ENCODE results near the gene CERS6.

Gene CERS6

DNA sequence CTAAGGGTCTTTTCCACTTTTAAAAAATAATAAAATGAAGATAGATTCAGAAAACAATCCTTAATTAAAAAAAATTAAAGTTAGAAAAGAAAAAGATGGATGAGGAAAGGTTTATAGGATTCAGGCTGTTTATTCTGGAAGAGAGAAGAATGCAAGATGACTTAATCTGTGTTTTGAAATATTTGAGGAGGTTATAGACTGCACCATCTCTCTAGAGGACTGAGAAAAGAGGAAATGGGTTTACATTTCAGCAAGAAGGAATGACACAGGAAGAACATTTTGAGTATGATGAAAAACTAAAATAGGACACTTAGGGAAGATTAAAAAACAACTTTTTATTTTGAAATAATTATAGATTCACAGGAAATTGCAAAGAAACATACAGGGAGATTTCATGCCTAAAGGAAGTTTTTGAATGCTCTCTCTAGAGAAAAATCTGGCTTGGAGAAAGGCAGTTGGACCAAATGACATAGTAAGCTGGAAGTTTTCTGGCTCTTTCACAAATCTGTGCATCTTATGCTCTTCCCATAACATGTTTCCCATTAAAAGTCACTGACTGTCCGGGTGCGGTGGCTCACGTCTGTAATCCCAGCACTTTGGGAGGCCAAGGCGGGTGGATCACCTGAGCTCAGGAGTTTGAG lies 75.0 kb downstream of the CERS6 start:
- DNase-seq (ENCODE audit: low read depth): peak; percentile 75

DNA sequence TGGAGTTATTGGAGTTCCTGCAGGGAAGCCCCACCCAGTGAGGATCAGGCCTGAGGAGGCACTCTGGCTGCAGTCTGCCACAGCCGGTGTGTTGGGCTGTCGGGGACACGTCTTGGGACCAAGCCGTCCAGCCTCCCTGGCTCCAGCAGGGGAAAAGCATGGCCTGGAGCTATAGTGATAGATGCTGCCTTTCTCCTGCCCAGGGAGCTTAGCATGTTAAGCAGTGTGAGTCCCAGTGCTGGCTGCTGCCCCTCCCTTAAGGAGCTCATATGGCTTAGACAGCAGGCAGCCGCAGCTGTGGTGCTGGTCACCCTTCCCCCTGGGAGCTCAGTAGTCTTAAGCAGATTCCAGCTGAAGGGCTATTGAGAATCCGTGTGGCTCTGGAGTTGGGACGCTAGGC lies 78.9 kb downstream of the CERS6 start:
- DNase-seq (ENCODE audit: low read depth): no peak

DNA sequence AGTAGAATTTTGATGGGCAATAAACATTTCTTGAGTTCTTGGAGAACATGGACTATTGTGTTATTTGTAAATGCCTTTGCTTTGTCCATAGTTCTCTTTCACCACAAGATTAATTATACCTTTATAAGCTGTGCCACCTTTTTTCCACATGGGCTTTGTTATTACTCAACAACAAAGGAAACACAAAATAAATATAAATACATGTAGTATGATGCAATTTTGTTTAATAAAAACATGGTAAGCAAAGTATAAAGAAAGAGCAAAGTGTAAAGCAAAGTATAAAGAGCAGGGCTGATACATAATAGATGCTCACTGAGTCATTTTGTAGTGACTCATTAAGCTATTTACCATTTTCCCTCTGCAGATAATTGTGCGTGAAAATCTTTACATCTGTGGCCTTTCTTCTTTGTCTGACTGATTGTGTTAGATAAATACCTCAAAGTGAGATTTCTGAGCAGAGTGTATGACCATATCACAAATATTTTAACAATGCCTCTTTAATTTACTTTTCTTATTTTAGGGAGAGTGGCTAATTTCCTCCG lies 80.9 kb downstream of the CERS6 start:
- DNase-seq (ENCODE audit: low read depth): peak; percentile 49

DNA sequence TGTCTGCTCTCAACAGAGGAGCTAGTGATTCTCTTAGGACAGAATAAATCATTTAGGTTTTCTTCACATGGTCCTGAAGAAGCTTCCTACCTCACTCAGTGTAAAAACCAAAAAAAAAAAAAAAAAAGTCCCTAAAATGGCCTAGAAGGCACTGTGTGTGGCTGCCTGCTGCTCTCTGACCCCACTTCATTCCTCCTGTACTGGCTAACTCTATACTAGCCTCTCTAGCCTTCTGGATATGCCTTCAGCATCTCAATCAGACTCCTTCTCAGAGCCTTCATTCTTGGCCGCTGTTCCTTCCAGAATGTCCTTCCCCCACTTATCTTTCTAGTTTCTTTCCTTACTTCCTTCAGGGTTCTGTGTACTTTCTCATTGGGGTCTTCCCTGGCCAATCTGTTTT lies 82.1 kb downstream of the CERS6 start:
- no peak for DNase-seq (ENCODE audit: low read depth)

DNA sequence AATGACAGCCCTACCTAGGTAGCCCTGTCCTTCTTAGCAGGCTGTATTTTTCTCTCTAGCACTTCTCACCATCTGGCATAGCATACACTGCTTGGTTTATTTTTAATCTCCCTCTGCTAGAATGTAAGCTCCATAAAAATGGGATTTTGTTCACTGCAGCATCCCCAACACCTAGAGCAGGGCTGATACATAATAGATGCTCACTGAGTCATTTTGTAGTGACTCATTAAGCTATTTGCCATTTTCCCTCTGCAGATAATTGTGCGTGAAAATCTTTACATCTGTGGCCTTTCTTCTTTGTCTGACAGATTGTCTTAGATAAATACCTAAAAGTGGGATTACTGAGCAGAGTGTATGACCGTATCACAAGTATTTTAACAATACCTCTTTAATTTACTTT lies 82.5 kb downstream of the CERS6 start:
- DNase-seq (ENCODE audit: low read depth): peak; percentile 60

DNA sequence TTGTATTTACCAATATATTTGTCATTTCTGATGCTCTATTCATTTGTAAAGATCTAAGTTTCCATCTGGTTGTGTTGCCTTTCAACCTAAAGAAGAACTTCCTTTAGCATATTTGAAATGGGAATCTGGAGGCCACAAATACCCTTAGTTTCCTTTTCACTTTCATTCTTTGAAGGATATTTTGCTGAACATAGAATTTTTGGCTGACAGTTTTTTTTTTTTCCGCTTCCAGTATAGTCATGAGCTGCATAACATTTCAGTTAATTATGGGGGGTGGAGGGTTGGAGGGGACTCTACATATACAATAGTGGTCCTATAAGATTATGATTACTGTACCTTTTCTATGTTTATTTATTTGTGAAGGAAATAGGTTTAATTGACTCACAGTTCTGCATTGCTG lies 83.9 kb downstream of the CERS6 start:
- no peak for DNase-seq (ENCODE audit: low read depth)

DNA sequence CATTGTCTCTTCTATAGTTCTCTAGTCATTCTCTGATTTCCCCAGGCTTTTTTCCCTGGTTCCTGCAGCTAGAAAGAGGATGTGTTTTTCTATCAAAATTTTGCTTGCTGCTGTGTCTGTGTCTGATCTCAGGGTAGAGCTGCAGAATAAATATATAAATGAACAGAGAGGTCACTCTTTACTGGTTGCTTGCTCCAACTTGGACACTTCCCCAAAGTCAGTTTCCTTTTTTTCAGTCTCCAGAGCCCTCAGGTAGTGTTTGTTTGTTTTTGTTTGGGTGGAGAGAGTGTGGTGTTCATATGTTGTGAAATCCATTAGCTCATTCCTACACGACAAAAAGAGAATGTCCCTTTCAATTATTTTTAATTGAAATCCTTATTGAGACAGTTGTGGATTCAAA lies 85.8 kb downstream of the CERS6 start:
- DNase-seq (ENCODE audit: low read depth): no peak

DNA sequence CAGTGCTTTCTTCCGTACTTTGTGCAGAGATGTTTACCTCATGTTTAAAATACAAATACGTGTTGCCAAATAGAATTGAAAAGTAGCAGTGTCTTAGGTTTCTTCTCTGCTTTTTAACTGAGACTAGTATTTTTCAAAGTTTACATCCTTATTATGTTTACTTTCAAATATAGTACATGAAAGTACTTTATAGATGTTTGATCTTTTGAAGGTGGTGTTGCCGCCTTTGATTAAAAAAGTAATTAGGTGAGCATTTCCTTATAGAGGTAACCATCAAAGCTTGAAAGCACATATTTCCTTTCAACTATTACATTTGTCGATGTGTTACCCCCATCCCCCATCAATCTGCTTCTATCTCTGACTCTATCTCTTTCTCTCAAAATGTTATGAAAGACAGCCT lies 87.0 kb downstream of the CERS6 start:
- DNase-seq (ENCODE audit: low read depth): no peak

DNA sequence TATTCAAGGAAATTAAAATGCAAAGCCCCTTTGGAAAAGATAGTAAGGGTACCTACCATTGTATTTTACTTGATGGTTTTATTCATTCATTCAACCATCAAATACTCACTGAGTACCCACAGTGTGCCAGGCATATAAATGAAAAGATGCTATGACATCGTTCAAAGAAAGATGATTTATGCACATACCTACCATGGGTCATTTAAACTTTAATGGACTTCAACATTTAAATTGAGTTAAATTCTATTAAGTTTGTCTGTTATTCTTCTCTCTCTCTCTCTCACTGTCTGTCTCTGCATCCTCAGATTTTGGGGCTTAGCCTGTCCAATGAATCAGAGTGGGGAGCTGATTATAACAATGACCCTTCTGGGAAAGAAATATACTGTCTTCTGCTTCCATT lies 87.9 kb downstream of the CERS6 start:
- no peak for DNase-seq (ENCODE audit: low read depth)

DNA sequence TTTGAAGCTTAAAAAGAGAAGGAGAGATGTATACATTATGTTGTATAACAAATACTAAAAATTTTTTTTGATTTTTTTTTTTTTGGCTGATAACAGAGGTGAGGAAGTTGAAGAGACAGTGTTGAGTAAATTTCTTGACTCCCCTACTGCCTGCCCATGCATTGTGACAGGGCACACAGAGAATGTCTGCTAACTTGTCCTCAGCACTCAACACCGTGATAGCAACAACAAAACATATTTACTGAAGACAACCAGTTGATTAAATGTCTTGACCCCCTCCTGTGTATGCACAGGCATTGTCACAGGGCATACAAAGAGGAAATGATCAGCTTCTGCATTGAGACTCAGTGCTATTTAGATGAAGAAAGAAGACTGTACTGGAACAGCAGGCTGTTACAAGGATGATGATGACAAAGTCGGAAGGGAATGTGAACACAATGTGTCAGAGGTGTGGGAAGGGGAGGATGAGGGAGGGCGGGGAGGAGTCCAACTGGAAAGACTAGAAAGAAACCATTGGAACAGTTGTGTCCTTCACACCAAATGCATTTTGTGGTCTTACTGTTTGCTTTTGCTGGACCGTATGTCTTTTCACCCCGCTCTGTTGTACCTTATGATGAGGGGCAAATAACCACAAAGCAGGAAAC lies 89.5 kb downstream of the CERS6 start:
- peak; percentile 90 for DNase-seq (ENCODE audit: low read depth)

DNA sequence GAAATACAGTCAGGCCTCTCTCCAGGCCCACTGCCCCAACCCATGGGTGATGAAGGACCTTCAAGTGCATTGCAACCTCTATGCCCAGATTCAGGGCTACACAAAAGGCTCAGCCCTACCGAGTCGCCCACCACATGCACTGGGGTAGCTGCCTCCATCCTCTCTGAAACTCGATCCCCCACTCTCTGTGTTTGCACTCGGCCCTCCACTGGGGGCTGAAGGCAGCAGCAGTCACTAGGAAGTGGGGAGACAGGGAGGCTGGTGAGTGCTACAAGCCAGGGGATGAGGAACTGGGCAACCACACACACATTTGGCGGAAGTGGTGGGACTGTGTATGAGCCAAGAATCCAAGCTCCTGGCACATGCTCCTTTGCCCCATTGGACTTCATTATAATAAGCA lies 94.6 kb downstream of the CERS6 start:
- no peak for DNase-seq (ENCODE audit: low read depth)

DNA sequence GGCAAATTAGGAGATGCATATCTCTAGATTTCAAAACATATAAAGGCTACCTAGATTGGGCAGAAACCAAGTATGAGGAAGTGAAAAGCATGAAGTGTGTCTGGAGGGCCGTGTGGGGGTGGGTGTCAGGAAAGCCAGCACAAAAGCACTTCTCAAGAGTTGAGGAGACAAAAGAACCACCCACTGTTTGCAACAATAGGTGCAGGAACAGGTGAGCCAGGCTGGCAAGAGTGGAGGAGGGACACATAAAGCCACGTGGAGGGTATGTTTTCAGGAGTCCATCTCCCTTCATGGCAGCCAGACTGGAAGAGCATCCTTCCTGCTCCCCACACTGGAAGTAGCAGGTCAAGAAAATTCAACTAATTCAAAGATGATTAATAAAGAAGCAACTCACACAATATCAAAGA lies 96.4 kb downstream of the CERS6 start:
- DNase-seq (ENCODE audit: low read depth): no peak

DNA sequence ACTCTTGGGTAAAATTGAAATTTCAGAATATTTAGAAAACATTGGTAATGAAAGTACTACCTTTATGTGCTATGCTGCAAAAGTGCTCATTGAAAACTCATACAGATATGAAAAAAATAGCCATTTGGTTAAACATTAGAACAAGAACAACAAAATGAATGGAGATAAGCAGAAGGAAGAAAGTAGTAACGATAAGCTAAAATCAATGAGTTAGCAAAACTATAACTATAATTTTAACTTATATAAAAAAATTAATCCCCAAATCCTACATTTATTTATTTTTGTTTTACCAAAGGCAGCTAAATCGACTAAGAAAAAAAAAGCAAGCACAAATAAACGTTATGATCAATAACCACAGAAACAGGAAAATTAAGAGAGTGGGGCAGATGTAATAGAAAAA lies 99.2 kb downstream of the CERS6 start:
- DNase-seq (ENCODE audit: low read depth): no peak

DNA sequence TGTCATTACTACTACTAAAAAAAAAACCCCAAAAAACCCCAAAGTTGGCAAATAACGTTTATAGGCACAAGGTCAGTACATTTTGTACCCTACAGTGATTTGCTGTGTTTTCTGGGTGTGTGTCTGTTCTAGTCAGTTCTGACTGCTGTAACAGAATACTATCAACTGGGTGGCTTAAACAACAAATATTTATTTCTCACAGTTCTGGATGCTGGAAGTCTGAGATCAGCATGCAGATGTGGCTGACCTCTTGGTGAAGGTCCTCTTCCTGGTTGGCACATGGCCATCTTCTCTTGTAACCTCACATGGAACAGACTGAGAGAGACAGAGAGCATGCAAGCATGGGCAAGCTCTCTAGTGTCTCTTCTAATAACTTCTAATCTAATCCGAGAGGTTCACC lies 103.1 kb downstream of the CERS6 start:
- no peak for DNase-seq (ENCODE audit: low read depth)

DNA sequence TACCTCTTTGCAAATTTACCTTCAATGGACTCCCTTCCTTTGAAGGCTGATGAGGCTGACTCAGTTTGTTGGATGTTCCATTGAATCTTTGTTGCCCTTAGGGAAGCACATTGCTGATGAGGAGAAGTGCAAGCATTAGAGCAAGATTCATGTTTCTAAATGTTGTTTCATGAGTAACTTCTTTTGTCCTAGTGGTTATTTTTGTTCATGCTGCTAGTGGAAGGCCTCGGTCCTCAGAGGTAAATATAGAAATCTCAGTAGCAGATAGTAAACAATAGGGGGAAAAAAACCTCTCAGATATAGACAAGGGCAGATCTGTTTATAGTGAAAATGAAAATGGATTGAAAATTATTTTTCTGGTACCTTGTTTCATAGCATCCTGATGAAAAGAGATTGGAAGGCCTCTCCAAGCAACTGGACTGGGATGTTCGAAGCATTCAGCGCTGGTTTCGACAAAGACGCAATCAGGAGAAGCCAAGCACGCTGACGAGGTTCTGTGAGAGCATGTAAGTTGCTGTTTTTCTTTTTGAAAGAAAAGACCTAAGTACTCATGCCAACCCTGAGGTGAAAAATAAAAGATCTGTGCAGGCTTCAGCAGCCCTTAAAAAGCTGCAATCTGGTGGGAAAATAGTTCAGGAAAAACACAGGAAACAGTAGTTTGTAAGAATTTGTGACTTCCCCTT lies 104.9 kb downstream of the CERS6 start:
- DNase-seq (ENCODE audit: low read depth): no peak

DNA sequence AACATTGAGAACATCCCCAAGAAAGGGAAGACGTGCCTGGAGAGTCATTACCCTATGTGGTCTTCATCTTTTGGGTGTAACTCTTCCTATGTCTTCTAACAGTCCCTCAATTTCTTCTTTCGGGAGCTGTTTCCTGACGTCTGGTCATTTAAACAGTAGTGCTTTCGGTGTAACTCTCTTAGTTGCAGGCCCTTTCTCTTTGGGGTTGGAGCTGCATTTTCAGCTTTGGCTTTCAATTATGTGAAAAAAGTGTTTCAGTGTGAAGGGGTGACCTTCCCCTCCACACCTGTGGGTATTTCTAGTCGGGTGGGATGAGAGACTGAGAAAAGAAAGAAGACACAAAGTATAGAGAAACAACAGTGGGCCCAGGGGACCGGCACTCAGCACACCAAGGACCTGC lies 105.9 kb downstream of the CERS6 start:
- no peak for DNase-seq (ENCODE audit: low read depth)

DNA sequence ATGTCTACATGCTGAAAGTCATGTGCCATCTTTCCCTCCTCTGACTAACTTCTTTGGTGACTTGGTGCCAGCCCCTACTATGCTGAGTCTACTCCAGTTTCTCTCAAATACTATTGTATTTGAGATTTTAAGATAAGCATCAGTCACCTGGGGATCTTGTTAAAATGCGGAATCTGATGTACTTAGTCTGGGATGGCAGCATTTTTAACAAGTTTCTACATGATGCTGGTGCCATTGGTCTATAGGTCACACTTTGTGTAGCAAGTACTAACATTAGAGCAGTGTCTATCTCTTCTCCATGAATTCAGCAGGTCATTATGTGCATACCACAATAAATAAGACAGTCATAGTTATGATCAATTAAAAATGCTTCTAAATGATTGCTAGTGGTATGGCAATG lies 106.9 kb downstream of the CERS6 start:
- no peak for DNase-seq (ENCODE audit: low read depth)

DNA sequence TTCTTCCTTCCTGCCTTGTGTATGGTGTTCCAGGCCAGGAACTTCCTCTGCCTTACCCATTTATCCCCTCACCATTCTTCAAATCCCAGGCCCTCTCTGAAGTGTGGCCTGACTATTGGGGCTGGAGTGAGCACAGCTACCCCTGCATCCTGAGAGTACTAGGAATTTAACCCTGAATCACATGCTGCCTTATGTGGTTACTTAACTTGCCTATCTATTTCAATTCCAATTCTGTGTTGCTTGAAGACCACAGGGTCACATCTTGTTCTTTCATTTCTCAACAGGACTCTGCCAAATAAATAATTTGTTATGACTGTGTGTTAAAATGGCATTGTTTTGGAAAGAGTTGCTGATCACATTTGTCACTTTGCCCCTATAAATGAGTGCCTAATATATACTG lies 108.6 kb downstream of the CERS6 start:
- no peak for DNase-seq (ENCODE audit: low read depth)

DNA sequence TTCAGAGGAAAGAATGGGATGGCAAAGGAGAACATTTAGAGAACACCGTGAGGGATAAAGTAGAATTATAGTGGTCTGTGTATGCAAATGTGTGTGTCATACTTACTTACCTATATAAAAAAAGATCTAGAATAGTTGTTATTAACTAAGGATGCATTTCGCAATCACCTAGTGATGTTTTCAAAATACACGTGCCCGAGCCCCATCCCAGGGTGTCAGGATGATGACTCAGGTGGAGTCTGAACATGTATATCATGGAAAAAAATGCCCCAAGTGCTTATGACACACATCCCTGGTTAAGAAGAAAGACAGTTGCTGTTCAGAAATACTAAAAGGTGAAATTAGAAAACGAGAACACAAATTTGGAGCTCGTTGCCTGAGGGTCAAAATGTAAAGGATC lies 109.0 kb downstream of the CERS6 start:
- DNase-seq (ENCODE audit: low read depth): peak; percentile 39

DNA sequence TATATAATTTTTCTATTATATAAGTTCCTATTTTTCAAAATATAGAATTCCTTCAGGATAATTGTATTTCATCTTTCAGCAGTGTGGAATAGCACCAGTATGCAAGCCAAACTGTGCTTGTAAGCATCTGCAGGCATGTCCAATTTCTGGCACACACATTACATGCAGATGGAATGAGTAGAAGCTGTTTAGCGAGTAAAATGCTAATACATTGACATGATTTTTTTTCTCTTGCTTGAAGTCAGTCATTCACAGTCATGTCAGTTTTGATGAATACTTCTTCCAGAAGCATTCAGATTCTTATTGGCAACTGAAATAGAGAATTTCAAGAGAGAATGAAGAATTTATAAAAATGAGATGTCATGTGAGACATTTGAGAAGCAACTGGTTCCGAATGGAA lies 109.4 kb downstream of the CERS6 start:
- no peak for DNase-seq (ENCODE audit: low read depth)

DNA sequence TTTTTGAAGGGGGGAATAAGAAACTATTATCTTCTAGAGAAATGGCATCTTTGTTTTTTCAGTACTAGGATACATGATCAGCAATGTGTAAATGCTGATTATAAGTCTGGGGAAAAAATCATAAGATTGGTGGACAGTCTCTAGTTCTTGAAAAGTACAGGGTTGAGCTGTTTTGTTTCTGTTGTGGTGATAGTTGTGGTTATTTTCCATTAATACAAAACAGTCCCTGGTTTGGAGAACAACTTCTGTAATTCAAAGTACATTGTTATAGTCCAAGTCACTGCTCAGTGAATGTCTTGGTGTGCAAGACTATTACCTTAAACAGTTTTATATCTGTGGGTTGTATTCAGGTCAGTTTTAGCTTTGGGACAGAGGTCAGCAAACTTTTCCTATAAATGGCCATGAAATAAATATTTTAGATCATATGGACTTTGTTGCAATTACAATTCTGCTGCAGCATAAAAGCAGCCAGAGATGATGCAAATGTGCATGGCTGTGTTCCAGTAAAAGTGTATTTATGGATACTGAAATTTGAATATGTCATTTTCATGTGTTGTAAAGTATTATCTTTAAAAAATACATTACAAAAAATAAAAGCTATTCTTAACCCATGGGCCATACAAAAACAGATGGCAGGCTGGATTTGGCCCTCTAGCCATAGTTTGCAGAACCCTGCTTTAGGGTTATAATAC lies 111.0 kb downstream of the CERS6 start:
- no peak for DNase-seq (ENCODE audit: low read depth)

DNA sequence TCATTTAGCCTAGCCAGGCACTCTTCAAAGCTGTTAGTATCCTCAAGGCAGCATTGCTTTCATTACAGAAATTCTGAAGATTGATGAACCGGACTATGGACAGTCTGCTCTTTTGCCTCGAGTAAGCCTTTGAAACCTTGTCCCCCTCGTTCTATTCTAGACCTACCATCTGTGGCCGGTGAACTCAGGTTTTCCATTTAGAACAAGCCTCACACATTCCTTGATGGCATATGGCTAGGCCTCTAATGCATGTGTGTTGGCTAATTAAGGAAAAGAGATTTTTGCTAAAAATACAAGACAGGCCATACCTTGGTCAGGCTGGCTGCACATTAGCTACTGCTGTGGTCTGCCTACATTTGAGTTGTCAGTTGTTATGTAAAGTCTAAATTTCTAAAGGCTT lies 111.8 kb downstream of the CERS6 start:
- no peak for DNase-seq (ENCODE audit: low read depth)
